Amniotic epithelial cell (primary cell): ENCODE results near the gene ELOVL7.
A peak's percentile ranks its signal among the peaks of the same experiment; 100 is the strongest.
"Not testable (repeated sequence)": the region's sequence is repeated elsewhere in the genome, so short reads cannot be mapped to it uniquely, and the experiment has no call there.

Source experiments
- DNase-seq: peaks from one replicate; pipeline ENCODE4 v3.0.0-alpha.2; 2010; ENCODE audit warnings: low read depth

ELOVL7 gene

DNA sequence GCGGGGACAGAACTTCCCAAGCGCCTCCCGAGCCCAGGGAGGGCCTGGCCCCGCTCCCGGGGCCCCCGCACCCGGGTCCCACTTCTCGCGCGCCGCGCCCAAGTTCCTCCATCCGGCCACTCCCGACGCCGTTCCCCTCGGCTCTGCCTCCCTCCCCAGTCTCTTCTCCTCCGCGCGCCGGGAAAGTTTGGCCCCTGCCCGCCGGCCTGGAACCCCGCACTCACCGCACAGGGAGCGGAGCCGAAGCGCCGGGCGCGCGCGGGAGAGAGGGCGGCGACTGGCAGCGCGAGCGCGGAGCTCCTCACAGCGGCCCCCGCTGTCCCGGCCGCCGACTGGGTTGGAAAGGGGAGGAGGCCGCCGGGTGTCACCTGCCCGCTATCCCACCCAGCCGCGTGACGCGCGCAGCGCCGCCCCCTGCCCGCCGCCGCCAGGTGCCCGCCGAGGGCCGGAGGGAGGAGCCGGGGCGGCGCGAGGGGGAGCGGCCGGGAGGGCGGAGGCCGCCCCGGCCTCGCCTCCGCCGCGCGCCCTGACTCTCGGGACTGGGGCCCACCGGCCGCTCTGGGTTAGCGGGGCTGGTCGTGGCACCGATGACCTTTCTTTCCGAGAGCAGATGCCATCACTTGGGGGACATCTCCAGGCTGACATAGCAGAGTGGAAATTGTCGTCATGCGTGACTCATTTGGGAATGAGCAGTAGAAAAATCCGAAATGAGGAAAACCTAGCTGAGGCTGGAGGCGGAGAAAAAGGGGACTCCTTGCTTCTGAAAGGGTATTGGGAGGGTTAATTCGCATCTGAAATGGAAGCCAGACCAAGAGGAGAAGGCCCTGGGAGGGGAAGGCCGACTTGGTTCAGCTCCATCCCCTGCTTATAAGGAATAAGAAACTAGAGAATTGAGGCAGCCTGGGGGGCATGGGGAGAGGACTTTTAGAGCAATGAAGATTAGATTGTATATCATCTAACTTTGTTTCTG, at the start of gene ELOVL7:
ELOVL7 (minus strand) TSS at position 334 of the 970 bp plus-strand sequence. CDS start 56,872 bp downstream, outside the sequence.
- peak; percentile 21 for DNase-seq

DNA sequence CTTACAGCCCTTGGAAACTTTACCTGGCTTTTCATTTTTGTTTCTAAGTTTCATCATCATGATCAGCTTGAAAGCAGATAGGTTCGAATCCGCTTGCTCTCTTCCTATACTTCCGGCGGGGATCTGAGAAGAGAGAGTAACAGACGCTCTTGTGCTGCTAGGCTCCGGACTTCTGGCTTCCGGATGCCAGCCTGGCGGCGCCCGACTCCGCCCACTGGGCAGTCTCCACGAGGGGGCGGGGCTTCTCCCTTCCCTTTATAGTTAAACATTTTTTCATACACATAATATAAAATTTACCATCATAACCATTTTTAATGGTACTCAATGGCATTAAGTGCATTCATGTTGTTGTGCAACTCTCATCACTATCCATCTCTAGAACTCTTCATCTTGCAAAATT, 49.5 kb upstream of the ELOVL7 start:
- no peak for DNase-seq

DNA sequence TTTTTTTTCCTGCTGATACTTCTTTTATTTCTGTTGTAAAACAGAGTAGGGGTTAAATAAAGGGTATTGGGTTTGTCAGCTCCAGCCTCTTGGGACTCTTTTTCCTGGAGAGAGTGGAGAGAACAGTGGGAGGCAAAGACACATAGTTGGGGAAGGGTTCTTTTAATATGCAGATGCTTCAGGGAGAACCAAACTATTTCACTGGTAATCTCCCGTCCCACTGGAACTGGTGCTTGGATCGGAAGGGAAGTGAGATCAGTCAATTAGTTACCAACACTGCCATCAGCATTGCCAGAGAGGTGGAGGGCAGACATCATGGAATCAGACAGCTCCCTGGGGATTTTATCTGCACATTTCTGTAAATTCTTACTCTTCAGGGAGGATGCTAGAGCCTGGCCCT, 47.6 kb upstream of the ELOVL7 start:
- DNase-seq = no peak

DNA sequence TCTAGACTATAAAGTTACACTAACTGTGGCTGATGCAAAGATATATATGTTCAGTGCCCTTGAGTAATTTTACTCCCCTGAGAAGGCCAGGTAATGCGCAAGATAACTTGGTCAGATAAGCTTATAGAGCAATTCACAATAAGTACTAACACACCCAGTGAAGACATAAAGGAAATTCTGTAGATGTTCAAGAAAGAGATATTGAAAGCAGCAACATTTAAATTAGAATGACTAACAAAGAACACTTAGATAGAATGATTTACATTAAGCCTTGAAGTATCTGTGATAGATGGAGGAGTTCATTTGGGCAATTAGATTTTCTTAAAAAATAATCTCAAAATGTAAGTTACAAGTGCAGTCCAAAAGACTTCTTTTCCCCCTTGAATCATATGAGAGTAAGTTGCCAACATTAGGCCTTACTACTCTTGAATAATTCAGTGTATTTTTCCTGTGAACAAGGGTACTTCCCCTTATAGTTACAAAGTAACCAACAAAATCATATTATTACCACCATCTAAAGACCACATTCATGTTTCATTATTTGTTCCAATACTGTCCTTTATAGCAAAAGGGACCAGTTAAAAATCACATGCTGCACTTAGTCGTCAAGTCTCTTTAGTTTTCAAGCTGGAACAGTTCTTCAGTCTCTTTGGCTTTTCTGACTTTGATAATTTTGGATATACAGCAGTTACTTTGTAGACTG, 44.4 kb upstream of the ELOVL7 start:
- no peak for DNase-seq

DNA sequence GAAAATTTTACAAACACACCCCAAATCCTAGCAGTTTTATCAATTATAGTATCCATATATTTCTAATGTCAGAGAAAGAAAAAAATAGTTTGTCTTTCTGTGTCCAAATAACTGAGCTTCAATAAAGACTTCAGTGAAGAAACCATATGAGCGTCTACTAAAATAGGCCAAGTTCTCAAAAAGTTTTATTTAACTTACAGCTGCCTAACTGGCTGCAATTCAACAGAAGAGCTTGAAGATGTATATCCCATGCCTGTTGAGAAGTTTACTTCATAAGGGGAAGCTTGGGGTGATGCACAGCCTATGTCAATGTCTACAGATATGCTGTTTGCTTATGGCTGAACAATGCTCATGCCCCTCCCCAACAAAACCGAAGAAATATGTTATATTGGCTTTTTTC, 43.7 kb upstream of the ELOVL7 start:
- no peak for DNase-seq

DNA sequence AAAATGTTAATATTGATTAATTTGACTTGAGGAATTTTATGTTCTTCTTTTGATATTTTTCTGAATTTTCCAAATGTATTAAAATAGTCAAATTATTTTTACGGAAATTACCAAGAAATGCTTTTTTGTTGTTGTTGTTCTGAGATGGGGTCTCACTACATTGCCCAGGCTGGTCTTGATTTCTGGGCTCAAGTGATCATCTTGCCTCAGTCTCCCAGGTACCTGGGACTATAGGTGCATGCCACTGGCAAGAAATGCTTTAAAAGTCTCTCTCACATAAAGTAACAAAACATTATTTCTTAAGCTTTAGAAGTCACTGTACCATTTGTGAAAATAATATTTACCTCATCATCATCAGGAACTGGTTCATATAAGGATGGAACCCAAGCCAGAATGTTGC, 43.0 kb upstream of the ELOVL7 start:
- DNase-seq = no peak

DNA sequence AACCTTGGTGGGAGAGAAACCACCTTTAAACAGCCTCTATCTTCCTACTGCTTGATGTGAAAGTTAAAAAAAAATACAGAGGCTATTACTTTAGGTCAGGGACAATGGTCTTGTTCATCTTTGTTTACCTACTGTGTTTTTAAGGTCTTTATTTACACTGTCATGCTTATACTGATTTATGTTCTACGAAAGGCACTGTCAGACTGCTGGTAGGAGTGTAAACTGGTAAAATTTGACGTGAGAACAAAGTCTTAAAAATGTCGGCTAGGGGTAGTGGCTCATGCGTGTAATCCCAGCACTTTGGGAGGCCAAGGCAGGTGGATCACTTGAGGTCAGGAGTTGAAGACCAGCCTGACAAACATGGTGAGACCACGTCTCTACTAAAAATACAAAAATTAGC, 42.1 kb upstream of the ELOVL7 start:
- DNase-seq = no peak

DNA sequence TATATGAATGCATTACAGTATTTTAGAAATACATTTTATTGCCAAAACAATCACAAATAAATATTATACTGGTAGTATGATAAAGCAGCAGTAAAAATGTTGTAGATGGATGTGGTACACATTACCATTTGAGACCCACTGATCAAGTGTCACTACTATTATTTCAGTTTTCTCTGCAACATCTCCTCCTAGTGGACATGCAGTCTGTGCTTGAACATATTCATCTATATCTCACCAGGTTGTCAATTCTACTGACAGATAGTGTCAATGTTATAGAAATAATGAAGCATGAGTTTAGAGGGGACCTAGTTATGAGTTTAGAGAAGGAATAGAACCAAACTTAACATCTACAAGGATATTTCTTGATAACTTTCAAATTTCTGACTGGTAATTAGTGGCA, 39.2 kb upstream of the ELOVL7 start:
- DNase-seq = peak; percentile 14

DNA sequence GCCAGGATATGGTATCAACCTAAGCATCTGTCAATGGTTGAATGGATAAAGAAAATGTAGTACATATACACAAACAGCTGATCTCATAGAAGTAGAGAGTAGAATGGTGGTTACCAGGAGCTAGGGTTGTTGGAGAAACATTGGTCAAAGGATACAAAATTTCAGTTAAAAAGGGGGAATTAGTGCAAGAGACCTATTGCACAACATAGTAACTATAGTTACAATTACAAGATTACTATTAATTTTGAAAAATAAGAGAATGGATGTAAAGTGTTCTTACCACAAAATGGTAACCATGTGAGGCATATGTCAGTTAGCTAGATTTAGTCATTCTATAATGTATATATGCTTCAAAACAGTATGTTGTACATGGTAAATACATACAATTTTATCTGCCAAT, 28.8 kb upstream of the ELOVL7 start:
- no peak for DNase-seq

DNA sequence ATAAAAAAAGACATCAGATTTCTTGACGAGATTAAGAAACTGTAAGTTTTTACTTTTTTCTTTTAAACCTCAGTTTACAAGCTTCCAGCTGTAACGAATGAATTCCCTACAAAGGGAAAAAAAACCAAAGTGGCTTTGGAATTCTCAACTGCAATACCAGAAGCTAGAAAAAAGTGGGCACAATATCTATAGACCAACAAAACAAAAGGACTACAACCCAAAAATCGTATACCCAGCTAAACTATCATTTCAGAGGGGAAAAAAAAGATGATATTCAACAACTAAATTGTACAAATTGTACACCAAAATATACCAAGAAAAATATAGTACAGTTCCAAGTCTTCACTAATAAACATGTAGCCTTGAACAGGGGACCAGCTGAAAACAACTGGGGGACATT, 26.8 kb upstream of the ELOVL7 start:
- DNase-seq = no peak

DNA sequence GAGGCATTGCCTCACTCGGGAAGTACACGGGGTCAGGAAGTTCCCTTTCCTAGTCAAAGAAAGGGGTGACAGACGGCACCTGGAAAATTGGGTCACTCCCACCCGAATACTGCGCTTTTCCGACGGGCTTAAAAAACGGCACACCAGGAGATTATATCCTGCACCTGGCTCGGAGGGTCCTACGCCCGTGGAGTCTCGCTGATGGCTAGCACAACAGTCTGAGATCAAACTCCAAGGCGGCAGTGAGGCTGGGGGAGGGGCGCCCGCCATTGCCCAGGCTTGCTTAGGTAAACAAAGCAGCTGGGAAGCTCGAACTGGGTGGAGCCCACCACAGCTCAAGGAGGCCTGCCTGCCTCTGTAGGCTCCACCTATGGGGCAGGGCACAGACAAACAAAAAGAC, 16.5 kb upstream of the ELOVL7 start:
- DNase-seq = not testable (repeated sequence)

DNA sequence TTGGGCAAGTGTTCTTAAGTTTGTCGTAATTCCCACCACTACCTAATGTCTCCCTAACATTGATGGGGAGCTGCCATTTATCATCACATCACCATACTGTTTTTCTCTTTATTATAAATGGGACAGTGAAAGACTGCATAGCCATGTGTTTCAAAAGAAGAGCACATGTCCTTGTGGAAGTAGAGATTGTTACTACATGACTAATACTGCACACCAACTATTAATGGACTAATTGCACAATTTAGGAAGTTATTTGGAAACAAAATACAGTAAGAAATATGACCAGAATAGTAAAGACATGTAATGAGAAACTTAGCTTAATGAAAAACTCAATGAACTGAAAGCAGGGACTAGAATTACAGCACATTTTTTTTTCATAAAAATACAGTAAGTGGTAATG, 12.0 kb upstream of the ELOVL7 start:
- DNase-seq = peak; percentile 89

DNA sequence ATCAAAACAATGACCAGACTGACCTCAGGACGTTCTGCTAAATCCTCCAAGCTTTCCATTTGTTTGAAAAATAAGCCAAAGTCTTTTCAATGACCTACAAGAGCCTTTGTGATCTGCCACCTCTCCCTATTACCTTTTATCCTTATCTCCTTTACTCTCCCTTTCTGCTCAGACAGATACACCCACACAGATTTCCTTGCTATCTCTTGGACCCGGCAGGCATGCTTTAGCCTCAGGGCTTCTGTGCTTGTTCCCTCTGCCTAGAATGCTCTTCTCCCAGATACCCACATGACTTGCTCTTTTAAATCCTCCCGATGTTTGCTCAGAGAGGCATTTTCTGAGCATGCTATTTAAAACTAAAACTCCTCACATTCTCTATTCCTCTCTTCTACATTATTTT, 8.9 kb upstream of the ELOVL7 start:
- DNase-seq = no peak

DNA sequence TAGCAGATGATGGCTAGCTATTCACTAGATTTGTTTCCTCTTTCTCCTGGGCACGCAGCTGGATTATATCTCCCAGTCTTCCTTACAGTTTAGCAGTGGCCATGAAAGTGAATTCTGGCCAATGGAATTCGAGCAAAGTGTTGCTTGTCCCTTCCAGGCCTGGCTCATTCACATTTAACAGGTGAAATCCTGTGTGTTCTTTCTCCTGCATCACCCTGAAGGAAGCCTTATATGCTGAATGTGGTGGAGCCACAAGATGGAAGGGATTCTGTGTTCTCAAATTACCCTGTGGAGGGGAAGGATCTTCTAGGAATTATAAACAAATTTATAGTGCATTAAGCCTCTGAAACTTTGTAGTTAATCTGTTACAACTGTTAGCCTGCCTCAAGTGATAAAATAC, 8.2 kb upstream of the ELOVL7 start:
- no peak for DNase-seq

DNA sequence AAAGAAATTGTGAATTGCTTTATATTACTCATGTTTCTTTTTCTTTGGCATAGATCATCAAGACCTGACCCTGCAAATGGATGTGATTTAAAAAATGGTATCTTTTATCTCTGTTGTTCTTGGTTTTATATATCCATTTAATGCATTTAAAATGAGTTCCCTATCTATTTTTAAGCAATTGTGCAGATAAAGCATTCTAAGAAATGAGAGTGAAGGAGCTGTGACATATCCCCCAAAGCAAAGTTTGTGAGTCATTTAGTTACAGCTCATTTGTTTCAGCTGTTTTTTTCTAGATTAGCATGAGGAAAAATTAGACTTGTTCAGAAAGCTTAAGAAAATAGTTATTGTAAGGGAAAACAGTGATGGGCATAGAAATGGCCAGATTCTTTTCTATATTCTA, 7.6 kb upstream of the ELOVL7 start:
- DNase-seq = no peak

DNA sequence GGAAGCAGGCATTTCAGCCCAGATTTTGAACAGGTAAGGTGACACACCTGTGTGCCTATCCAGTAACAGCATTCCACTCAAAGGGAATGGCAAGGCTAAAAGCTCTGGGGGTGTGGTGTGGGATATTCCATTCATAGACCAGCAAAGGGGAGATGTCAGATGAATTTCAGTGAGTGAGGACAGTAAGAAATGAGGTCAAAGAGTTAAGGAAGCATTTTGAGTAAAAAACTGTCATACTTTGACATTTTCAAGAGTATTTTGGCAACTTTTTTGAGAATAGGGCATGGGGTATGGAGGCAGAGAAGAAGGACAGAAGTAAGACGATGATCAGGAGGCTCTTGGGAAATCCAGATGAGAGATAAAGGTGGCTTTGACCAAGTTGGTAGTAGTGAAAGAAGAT, 2.2 kb upstream of the ELOVL7 start:
- no peak for DNase-seq

DNA sequence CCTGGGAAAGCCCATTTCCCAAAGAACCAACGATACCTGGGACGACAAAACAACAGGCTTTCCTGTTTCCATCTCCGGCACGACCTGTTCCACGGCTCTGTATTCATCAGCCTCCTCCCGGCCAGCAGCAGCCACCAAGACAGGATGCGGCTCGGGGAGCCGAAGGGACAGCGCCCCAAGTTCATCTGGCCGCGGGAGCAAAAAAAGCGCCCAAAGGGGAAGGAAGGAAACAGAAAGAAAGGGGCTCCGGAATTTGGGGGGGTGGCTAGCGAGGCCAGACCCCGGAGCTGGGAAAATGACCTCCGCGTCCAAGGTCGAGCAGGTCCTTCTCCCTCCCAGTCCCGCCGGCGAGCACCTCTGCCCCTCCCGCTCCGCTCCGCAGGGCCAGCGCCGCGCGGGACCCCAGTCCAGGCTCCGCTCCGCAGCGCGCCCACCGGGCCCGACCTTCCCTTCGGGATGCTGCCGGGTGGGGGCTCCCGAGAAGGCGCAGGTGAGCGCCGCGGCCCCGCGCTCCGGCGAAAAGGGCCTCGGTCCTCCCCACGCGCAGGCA, 608 bp downstream of the ELOVL7 start:
- no peak for DNase-seq

DNA sequence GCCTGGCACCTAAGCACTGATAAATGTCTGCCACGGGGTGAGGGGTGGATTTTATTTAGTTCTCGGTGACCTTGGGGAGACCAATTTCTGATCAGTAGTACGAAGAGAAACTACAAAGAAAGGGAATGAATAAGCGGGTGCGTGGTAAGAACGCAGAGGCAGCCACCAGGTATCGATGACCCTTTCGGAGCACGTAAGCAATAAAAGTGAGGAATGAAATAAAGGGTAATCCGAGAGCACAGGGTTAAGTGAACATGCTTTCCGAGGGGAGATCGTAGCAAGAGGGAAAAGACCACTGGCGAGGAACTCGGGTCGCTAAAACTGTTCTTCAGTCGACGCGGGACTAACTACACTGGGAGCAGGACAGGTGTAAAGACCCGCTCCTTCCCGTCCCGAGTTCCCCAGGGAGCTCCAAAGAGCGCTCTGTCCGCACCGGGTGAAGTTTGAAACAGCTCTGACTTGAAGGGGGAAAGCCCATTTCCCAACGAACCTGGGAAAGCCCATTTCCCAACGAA, 1.1 kb downstream of the ELOVL7 start:
- DNase-seq = no peak

DNA sequence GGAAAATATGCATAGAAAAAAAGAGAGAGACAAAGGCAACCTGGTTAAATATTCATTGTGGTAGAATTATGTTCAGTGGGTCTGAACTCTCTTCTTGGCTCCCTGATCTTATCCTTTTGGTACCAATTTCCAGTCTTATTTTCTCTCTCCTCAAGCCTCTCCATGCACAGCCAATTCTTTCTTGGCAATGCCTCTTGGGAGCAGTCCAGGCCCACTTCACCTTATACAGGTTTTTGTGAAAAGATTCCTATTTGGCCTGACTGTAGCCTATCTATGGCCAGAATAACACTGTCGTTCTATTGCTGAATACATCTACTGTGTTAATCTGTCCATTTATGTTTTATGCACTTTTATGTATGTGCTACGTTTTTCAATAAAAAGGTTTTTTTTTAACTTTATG, 2.7 kb downstream of the ELOVL7 start:
- no peak for DNase-seq

DNA sequence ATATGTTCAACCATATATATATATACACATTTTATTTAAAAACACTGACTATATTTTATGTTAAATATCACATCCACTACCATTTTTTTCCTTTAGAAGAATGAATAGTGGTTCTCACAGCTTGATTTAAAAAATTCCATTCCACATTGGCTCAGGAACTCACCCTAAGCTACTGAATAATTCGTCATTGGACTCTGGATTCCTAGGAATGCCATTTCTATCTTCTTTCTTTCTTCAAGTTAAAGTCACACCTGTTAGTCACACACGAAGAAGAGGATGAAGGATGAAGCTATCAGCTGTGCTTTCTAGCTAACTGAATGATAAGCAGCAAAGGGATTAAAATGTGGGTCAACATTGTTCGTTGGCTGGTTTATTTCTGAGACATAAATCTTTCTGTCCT, 7.9 kb downstream of the ELOVL7 start:
- DNase-seq = no peak

DNA sequence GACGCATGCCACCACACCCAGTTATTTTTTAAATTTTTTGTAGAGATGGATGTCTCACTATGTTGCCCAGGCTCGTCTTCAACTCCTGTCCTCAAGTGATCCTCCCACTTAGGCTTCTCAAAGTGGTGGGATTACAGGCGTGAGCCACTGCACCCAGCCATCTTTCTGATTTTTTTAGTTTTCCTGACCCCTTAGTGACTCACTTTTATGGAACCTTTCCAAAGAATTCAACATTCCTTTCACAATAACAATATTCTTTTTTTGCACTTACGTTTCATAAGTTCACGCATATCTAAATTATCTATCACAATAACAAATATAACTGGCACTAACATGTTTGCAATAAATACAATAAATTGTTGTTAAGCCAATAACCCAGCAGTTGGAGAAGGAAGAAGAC, 8.5 kb downstream of the ELOVL7 start:
- DNase-seq = no peak

DNA sequence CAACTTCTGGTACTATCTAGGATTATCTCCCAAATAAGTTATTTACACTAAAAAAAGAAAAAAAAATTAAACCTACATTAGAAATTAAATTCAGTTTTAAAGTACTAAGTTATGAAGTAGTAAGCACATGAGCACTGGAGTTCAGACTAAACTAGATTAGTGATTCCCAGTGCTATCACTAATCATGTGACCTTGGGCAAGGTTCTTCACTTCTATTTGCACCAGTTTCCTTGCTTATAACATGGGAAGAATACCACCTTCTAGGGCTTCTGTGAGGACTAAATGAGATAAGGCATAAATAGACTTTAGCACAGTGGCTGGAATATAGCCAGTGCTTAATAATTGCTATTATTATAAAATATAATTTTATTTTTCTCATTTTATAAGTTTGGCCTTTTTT, 10.5 kb downstream of the ELOVL7 start:
- no peak for DNase-seq

DNA sequence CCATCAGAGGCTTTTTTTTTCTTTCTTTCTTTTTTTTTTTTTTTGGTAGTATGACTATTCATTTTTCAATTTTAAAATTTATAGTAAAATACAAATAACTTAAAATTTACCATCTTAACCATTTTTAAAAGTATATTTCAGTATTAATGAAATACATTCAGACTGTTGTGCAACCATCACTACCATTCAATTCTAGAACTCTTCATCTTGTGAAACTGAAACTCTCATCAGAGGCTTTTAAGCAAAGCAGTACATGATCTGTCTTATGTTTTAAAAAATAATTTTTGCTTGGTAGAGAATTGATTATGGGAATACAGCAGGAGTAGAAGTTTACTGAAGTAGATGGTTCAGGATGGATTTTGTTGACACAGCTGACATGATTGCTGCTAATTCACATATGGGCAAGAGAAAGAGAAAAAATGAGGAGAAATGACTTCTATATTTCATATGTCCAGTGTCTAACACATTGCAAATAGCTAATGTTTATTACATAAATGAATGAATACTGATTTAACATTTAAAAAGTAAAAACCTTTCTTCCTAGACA, 13.4 kb downstream of the ELOVL7 start:
- DNase-seq = no peak
